Liver (tissue), 3 donors: Measurements from ENCODE around the gene PARP8.
"Not testable (repeated sequence)": the region's sequence is repeated elsewhere in the genome, so short reads cannot be mapped to it uniquely, and the experiment has no call there.

Source experiments
- FOXA1 ChIP-seq: IDR thresholded peaks from 2 replicates; pipeline ENCODE4 v1.6.1; 2016; ENCODE audit warnings: antibody characterized with exemption
- RAD21 ChIP-seq, 2 donors: IDR thresholded peaks; 2 replicates each; pipeline ENCODE4 v1.6.1; 2016; ENCODE audit warnings: antibody characterized with exemption in 2 of 2, mild to moderate bottlenecking in 2 of 2
- SP1 ChIP-seq: IDR thresholded peaks from 2 replicates; pipeline ENCODE4 v1.6.1; 2018; ENCODE audit warnings: antibody characterized with exemption, mild to moderate bottlenecking
- TAF1 ChIP-seq: conservative IDR thresholded peaks from 2 replicates; pipeline ENCODE4 v1.6.1; 2016; ENCODE audit warnings: antibody characterized with exemption, mild to moderate bottlenecking
- YY1 ChIP-seq: IDR thresholded peaks from 2 replicates; pipeline ENCODE4 v1.6.1; 2016; ENCODE audit warnings: antibody characterized with exemption, mild to moderate bottlenecking
- TF ChIP-seq, protein P1 (sequence below): fragments of 150-350 bp; IDR thresholded peaks from 2 replicates; pipeline ENCODE4 v1.5.1; 2017; ENCODE audit warnings: improper control_type of control experiment, low read depth, low read length; ENCODE audit not compliant: missing input control
- TF ChIP-seq, protein P2 (sequence below): IDR thresholded peaks from 2 replicates; pipeline ENCODE4 v1.6.1; 2016; ENCODE audit warnings: antibody characterized with exemption, mild to moderate bottlenecking
- TF ChIP-seq, protein P3 (sequence below): IDR thresholded peaks from 2 replicates; pipeline ENCODE4 v1.6.1; 2016; ENCODE audit warnings: antibody characterized with exemption
- TF ChIP-seq, protein P4 (sequence below): IDR thresholded peaks from 2 replicates; pipeline ENCODE4 v1.6.1; 2016; ENCODE audit warnings: antibody characterized with exemption
- donor health status: healthy.
- donor health status: healthy.

DNA sequence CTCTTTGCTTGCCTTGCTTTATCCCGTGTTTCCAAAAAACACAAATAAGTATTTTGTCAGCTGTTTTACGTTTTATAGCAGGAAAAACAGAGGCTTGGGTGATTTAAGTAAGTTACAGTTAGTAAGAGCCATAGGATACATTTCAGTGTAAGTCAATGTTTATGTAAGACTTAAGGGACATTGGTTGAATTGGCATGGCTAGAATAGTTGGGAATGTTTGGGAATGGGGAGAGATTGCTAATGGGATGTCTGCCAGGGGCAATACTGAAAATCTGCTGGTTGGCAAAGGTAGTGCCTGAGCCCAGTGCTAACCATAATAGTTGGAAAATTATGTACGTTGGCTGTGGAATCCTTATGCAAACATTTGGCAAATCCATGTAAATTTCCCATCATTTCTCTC is 7.0 kb downstream of the PARP8 start:
- TF ChIP-seq, protein P1, sequence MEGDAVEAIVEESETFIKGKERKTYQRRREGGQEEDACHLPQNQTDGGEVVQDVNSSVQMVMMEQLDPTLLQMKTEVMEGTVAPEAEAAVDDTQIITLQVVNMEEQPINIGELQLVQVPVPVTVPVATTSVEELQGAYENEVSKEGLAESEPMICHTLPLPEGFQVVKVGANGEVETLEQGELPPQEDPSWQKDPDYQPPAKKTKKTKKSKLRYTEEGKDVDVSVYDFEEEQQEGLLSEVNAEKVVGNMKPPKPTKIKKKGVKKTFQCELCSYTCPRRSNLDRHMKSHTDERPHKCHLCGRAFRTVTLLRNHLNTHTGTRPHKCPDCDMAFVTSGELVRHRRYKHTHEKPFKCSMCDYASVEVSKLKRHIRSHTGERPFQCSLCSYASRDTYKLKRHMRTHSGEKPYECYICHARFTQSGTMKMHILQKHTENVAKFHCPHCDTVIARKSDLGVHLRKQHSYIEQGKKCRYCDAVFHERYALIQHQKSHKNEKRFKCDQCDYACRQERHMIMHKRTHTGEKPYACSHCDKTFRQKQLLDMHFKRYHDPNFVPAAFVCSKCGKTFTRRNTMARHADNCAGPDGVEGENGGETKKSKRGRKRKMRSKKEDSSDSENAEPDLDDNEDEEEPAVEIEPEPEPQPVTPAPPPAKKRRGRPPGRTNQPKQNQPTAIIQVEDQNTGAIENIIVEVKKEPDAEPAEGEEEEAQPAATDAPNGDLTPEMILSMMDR = not testable (repeated sequence)
- TF ChIP-seq TAF1; YY1; RAD21 (IDR thresholded peaks at IDR 0.05); SP1; FOXA1: not testable (repeated sequence)
- TF ChIP-seq, protein P2, sequence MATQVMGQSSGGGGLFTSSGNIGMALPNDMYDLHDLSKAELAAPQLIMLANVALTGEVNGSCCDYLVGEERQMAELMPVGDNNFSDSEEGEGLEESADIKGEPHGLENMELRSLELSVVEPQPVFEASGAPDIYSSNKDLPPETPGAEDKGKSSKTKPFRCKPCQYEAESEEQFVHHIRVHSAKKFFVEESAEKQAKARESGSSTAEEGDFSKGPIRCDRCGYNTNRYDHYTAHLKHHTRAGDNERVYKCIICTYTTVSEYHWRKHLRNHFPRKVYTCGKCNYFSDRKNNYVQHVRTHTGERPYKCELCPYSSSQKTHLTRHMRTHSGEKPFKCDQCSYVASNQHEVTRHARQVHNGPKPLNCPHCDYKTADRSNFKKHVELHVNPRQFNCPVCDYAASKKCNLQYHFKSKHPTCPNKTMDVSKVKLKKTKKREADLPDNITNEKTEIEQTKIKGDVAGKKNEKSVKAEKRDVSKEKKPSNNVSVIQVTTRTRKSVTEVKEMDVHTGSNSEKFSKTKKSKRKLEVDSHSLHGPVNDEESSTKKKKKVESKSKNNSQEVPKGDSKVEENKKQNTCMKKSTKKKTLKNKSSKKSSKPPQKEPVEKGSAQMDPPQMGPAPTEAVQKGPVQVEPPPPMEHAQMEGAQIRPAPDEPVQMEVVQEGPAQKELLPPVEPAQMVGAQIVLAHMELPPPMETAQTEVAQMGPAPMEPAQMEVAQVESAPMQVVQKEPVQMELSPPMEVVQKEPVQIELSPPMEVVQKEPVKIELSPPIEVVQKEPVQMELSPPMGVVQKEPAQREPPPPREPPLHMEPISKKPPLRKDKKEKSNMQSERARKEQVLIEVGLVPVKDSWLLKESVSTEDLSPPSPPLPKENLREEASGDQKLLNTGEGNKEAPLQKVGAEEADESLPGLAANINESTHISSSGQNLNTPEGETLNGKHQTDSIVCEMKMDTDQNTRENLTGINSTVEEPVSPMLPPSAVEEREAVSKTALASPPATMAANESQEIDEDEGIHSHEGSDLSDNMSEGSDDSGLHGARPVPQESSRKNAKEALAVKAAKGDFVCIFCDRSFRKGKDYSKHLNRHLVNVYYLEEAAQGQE = not testable (repeated sequence)
- TF ChIP-seq, protein P3, sequence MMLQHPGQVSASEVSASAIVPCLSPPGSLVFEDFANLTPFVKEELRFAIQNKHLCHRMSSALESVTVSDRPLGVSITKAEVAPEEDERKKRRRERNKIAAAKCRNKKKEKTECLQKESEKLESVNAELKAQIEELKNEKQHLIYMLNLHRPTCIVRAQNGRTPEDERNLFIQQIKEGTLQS = not testable (repeated sequence)
- TF ChIP-seq, protein P4, sequence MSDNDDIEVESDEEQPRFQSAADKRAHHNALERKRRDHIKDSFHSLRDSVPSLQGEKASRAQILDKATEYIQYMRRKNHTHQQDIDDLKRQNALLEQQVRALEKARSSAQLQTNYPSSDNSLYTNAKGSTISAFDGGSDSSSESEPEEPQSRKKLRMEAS = not testable (repeated sequence)
